RWPE2 (cell line): ENCODE results near the gene FAR2.

Experiments
- ATAC-seq: fragments of 200-7000 bp; cut with Tn5 transposase; 3 replicates; pipeline ENCODE4 v1.9.1; 2021; ENCODE audit warnings: low read depth
- DNase-seq: peaks from one replicate; pipeline ENCODE4 v3.0.0-alpha.2; 2020; ENCODE audit warnings: low spot score
- H3K27ac ChIP-seq: fragments of 450-650 bp; 2 replicates; pipeline ENCODE4 v1.5.1; 2017; ENCODE audit warnings: mild to moderate bottlenecking; ENCODE audit not compliant: poor library complexity, severe bottlenecking
- H3K27me3 ChIP-seq: fragments of 250-450 bp; sonication (Bioruptor Pico); 2 replicates; pipeline ENCODE4 v1.5.1; 2021; ENCODE audit warnings: mild to moderate bottlenecking, moderate library complexity; ENCODE audit not compliant: insufficient read depth, poor library complexity, severe bottlenecking
- H3K36me3 ChIP-seq: fragments of 250-450 bp; sonication (Bioruptor Pico); 2 replicates; pipeline ENCODE4 v1.5.1; 2020; ENCODE audit warnings: low read depth, mild to moderate bottlenecking, moderate library complexity
- H3K4me1 ChIP-seq: fragments of 250-450 bp; sonication (Bioruptor Pico); 2 replicates; pipeline ENCODE4 v1.5.1; 2021; ENCODE audit warnings: mild to moderate bottlenecking, moderate library complexity; ENCODE audit not compliant: insufficient read depth, poor library complexity, severe bottlenecking
- H3K4me3 ChIP-seq: fragments of 250-450 bp; sonication (Bioruptor Pico); 2 replicates; pipeline ENCODE4 v1.5.1; 2021; ENCODE audit warnings: mild to moderate bottlenecking, moderate library complexity; ENCODE audit not compliant: severe bottlenecking
- H3K9me3 ChIP-seq: fragments of 250-450 bp; sonication (Bioruptor Pico); 2 replicates; pipeline ENCODE4 v1.5.1; 2021; ENCODE audit warnings: mild to moderate bottlenecking, moderate library complexity; ENCODE audit not compliant: severe bottlenecking
- CTCF ChIP-seq: fragments of 450-650 bp; IDR thresholded peaks from one replicate; pipeline ENCODE4 v1.5.1; 2017; ENCODE audit warnings: mild to moderate bottlenecking, moderate library complexity; ENCODE audit not compliant: poor library complexity, severe bottlenecking

The FAR2 gene

GRCh38 chr12:29158115-29158763, 9.2 kb downstream of the FAR2 start:
- no peaks in the 10 kb centered on the region for H3K9me3 ChIP-seq
- H3K4me3 ChIP-seq, result no peak overlapping the region
- H3K4me1 ChIP-seq, result no peaks in the 10 kb centered on the region
- DNase-seq, result no peak
- ATAC-seq, result no peak
- TF ChIP-seq CTCF, result no peak
- no peaks in the 10 kb centered on the region for H3K27me3 ChIP-seq
- no peaks in the 10 kb centered on the region for H3K36me3 ChIP-seq
- H3K27ac ChIP-seq, result no peak overlapping the region

GRCh38 chr12:29159661-29160060, 10.6 kb downstream of the FAR2 start:
- no peaks in the 10 kb centered on the region for H3K36me3 ChIP-seq
- ATAC-seq (no peak), DNase-seq (no peak)
- no peaks in the 10 kb centered on the region for H3K27me3 ChIP-seq
- TF ChIP-seq CTCF, result no peak
- H3K9me3 ChIP-seq, result no peaks in the 10 kb centered on the region
- no peak overlapping the region for H3K4me3 ChIP-seq
- H3K4me1 ChIP-seq, result no peaks in the 10 kb centered on the region
- no peak overlapping the region for H3K27ac ChIP-seq

GRCh38 chr12:29160230-29160629, 11.2 kb downstream of the FAR2 start:
- Histone ChIP-seq H3K36me3 (no peaks in the 10 kb centered on the region), H3K9me3 (no peaks in the 10 kb centered on the region), H3K4me1 (no peaks in the 10 kb centered on the region), H3K4me3 (no peak overlapping the region), H3K27me3 (no peaks in the 10 kb centered on the region), H3K27ac (no peak overlapping the region)
- ATAC-seq (no peak), DNase-seq (no peak)
- no peak for TF ChIP-seq CTCF

- DNase-seq (no peak), ATAC-seq (no peak)
- H3K9me3 ChIP-seq, result no peaks in the 10 kb centered on the region
- no peak for TF ChIP-seq CTCF
- no peak overlapping the region for H3K27ac ChIP-seq
- H3K36me3 ChIP-seq, result no peaks in the 10 kb centered on the region
- no peak overlapping the region for H3K4me3 ChIP-seq
- H3K4me1 ChIP-seq, result no peaks in the 10 kb centered on the region
- H3K27me3 ChIP-seq, result no peaks in the 10 kb centered on the region
Measured at GRCh38 chr12:29163146-29163545, 14.1 kb downstream of the FAR2 start.
